Cortex of kidney (tissue), 1 donor: ENCODE data around the gene FAM180B.
A peak's percentile ranks its signal among the peaks of the same experiment; 100 is the strongest.
"Not testable (repeated sequence)": the region's sequence is repeated elsewhere in the genome, so short reads cannot be mapped to it uniquely, and the experiment has no call there.

Source experiments
- DNase-seq: peaks from one replicate; lab custom pipeline; 2025; lab: John Stamatoyannopoulos, UW

Gene FAM180B

GRCh38 chr11:47586098-47586855, at the start of gene FAM180B:
FAM180B (plus strand) TSS chr11:47586678; CDS start chr11:47586769, 91 bp downstream.
- no peak for DNase-seq

- no peak for DNase-seq
Observed at GRCh38 chr11:47536915-47537314, 49.6 kb upstream of the FAM180B start.

- no peak for DNase-seq
Observed at GRCh38 chr11:47538741-47539565, 47.5 kb upstream of the FAM180B start.

- DNase-seq = no peak
Observed at GRCh38 chr11:47539681-47540039, 46.8 kb upstream of the FAM180B start.

- no peak for DNase-seq
Observed at GRCh38 chr11:47541070-47541469, 45.4 kb upstream of the FAM180B start.

GRCh38 chr11:47545298-47545697, 41.2 kb upstream of the FAM180B start:
- DNase-seq = no peak

- DNase-seq = not testable (repeated sequence)
Observed at GRCh38 chr11:47546274-47546673, 40.2 kb upstream of the FAM180B start.

- no peak for DNase-seq
Observed at GRCh38 chr11:47550288-47551047, 36.0 kb upstream of the FAM180B start.

- no peak for DNase-seq
Observed at GRCh38 chr11:47551086-47551485, 35.4 kb upstream of the FAM180B start.

GRCh38 chr11:47552056-47552565, 34.4 kb upstream of the FAM180B start:
- DNase-seq = no peak

- peak; percentile 67 for DNase-seq
Observed at GRCh38 chr11:47552566-47553405, 33.7 kb upstream of the FAM180B start, which contains the start of gene CELF1. CELF1 (minus strand) TSS chr11:47553132; CDS start chr11:47499523, 53,609 bp downstream.

GRCh38 chr11:47553406-47553743, 33.1 kb upstream of the FAM180B start:
- DNase-seq = no peak

- DNase-seq = not testable (repeated sequence)
Observed at GRCh38 chr11:47557004-47557403, 29.5 kb upstream of the FAM180B start.

- DNase-seq = no peak
Observed at GRCh38 chr11:47558695-47559094, 27.8 kb upstream of the FAM180B start.

GRCh38 chr11:47560426-47560825, 26.1 kb upstream of the FAM180B start:
- DNase-seq = no peak

- not testable (repeated sequence) for DNase-seq
Observed at GRCh38 chr11:47562393-47562792, 24.1 kb upstream of the FAM180B start.

- not testable (repeated sequence) for DNase-seq
Observed at GRCh38 chr11:47564366-47564765, 22.1 kb upstream of the FAM180B start.

GRCh38 chr11:47564933-47565339, 21.5 kb upstream of the FAM180B start:
- no peak for DNase-seq

- DNase-seq = no peak
Observed at GRCh38 chr11:47565340-47566148, 20.9 kb upstream of the FAM180B start, which contains the start of gene PTPMT1. PTPMT1 (plus strand) TSS chr11:47565599; CDS start chr11:47565623, 24 bp downstream.

- DNase-seq = no peak
Observed at GRCh38 chr11:47566149-47566698, 20.3 kb upstream of the FAM180B start.
